Thyroid gland (tissue), 4 donors: ENCODE data around the gene TAS1R2. TPM values are rescaled to one million over a fixed set of nuclear protein-coding genes. Genes with fewer than 3 reads are reported as not detected.

Source experiments
- DNase-seq, 2 donors: peaks; one replicate each; pipeline ENCODE4 v3.0.0-alpha.2; 2019
- H3K27ac ChIP-seq, 3 donors: fragments of 200-600 bp; sonication (generic); 1 replicate in 2 of 3; 2 replicates in 1 of 3; pipeline ENCODE4 v1.5.1; 2016 to 2019; ENCODE audit warnings: mild to moderate bottlenecking in 1 of 3, moderate library complexity in 1 of 3
- H3K27me3 ChIP-seq: fragments of 200-600 bp; sonication (generic); one replicate; pipeline ENCODE4 v1.5.1; 2019
- H3K36me3 ChIP-seq, 2 donors: fragments of 200-600 bp; sonication (generic); one replicate each; pipeline ENCODE4 v1.5.1; 2016 to 2019
- H3K4me1 ChIP-seq, 2 donors: fragments of 200-600 bp; sonication (generic); one replicate each; pipeline ENCODE4 v1.5.1; 2017 to 2019
- H3K4me3 ChIP-seq, 3 donors: fragments of 200-600 bp; sonication (generic); replicated peaks in 1 of 3; 1 replicate in 2 of 3; 2 replicates in 1 of 3; pipeline ENCODE4 v1.5.1; 2016; ENCODE audit warnings: mild to moderate bottlenecking in 1 of 3
- H3K9me3 ChIP-seq: fragments of 200-600 bp; sonication (generic); one replicate; pipeline ENCODE4 v1.5.1; 2017
- POLR2A ChIP-seq, 2 donors: fragments of 450-650 bp; IDR thresholded peaks; one replicate each; pipeline ENCODE4 v1.6.1; 2017; ENCODE audit warnings: antibody characterized with exemption in 2 of 2, mild to moderate bottlenecking in 2 of 2, moderate library complexity in 1 of 2
- WGBS, 2 donors: methylation state at CpG; one replicate each; pipeline ENCODE4 v1.1.5; 2017; 5-methylcytosine and 5-hydroxymethylcytosine counted together
- intact Hi-C: fragments of 100-400 bp; cut with DNase I; formaldehyde crosslinking; loops from one replicate; pipeline ENCODE4 v1.15.1; 2023
- total RNA-seq, 4 donors: library from RNA; depleted of rRNA; stranded (reverse); fragments of >200 nt; gene quantifications; one replicate each; pipeline ENCODE4 v1.2.3, GENCODE V29; 2016
- TF ChIP-seq, protein P1 (sequence below), 6 experiments: fragments of 200-600 bp in 3 of 6; fragments of 450-650 bp in 3 of 6; sonication (generic) in 3 of 6; IDR thresholded peaks; one replicate each; pipeline ENCODE4 v1.5.1; 2016 to 2019; ENCODE audit warnings: antibody characterized with exemption in 6 of 6, mild to moderate bottlenecking in 2 of 6, inconsistent platforms in 1 of 6, moderate library complexity in 1 of 6

Gene TAS1R2
- total RNA-seq, 4 donors from 2014 or later = not detected

DNA sequence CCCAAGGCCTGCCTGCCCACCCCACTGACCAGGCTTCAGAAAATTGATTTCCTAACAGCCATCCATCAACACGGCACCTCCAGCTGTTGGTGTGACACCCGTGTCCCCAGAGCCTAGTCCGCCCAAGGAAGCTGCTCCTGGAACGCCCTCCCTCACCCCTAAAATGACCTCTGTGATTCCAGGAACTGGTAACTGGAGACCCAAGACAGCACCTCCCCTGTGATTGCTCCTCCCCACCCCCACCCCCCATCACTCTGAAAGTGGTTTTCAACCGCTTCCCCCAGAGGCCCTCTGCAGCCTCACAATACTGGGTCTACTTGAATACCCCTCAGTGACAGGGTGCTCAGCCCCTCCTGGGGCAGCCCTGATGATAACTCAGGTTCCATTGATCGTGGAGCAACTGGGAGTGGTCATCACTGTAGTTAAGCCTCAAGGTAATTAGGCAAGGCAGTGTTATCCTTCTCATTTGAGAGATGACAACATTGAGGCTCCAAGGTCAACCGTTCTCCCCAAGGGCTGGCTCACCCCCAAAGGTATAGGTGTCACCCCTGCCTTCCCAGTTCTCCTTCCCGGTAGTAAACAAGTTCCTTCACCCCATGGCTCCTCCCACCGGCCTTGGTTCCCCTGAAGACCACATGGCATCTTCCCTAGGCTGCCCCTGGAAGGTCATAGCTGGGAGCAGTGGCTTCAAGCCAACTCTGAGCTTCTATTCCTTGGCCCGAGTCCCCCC lies 52.0 kb downstream of the TAS1R2 start:
- intact Hi-C loops = no loop called here
- no peak for DNase-seq
- Histone ChIP-seq H3K4me3 (no peak overlapping the region), H3K9me3 (no peaks in the 10 kb centered on the region), H3K36me3 (no peaks in the 10 kb centered on the region), H3K27me3 (no peaks in the 10 kb centered on the region), H3K4me1 (no peaks in the 10 kb centered on the region), H3K27ac (no peak overlapping the region)
- WGBS, 2 donors = 81 to 87% methylated on average over 8 to 10 of the region's 10 CpGs
- no peak for TF ChIP-seq POLR2A (IDR thresholded peaks at IDR 0.05)
- TF ChIP-seq, protein P1, sequence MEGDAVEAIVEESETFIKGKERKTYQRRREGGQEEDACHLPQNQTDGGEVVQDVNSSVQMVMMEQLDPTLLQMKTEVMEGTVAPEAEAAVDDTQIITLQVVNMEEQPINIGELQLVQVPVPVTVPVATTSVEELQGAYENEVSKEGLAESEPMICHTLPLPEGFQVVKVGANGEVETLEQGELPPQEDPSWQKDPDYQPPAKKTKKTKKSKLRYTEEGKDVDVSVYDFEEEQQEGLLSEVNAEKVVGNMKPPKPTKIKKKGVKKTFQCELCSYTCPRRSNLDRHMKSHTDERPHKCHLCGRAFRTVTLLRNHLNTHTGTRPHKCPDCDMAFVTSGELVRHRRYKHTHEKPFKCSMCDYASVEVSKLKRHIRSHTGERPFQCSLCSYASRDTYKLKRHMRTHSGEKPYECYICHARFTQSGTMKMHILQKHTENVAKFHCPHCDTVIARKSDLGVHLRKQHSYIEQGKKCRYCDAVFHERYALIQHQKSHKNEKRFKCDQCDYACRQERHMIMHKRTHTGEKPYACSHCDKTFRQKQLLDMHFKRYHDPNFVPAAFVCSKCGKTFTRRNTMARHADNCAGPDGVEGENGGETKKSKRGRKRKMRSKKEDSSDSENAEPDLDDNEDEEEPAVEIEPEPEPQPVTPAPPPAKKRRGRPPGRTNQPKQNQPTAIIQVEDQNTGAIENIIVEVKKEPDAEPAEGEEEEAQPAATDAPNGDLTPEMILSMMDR (IDR thresholded peaks at IDR 0.05) = no peak

DNA sequence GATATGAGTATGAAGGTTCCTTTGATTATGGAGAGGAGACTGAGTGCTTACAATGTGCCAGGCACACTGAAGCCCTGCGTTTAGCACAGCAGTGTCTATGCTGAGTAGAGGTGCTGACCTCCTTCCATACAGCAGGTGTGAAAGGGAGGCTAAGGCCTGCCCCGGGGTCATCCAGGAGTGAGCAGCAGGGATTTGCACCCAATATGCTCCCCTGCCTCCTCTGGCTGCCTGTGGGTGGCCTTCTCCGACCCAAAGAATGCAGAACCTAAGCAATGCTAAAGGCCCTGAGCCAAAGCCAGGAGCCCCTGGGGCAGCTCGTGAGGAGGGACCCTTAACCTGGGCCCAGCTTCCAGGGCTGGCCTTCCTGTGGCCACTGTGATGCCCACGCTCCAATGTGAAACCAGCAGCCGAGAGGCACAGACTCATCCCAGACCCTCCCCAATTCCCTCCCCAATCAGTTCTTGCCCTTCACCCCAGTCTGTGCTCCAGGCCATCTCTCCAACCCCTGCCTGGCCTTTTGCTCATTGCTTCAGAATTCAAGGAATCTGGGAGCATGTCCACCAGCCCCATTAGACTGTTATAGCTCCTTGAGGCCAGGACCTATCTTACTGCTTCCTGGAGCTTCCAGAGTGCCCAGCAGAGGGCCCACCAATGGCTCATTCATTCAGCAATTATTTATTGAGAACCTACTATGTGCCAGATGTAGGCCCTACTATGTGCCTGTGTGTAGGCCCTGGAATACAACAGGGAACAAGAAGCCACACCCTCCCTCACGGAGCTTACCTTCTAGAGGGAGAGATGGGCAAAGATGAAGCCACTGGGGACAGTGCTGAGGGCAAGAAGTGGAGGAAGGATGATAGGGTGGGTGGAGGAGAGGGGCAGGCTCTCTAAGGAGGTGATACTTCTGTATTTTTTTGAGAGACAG lies 53.3 kb downstream of the TAS1R2 start:
- TF ChIP-seq, protein P1 (IDR thresholded peaks at IDR 0.05) = no peak
- TF ChIP-seq POLR2A (IDR thresholded peaks at IDR 0.05) = no peak
- no peak for DNase-seq
- WGBS, 2 donors = 84 to 86% methylated on average over 6 of the region's 7 CpGs
- Histone ChIP-seq H3K27me3 (no peaks in the 10 kb centered on the region), H3K9me3 (no peaks in the 10 kb centered on the region), H3K4me3 (no peak overlapping the region), H3K27ac (no peak overlapping the region), H3K4me1 (no peaks in the 10 kb centered on the region), H3K36me3 (no peaks in the 10 kb centered on the region)
- intact Hi-C loops = no loop called here

DNA sequence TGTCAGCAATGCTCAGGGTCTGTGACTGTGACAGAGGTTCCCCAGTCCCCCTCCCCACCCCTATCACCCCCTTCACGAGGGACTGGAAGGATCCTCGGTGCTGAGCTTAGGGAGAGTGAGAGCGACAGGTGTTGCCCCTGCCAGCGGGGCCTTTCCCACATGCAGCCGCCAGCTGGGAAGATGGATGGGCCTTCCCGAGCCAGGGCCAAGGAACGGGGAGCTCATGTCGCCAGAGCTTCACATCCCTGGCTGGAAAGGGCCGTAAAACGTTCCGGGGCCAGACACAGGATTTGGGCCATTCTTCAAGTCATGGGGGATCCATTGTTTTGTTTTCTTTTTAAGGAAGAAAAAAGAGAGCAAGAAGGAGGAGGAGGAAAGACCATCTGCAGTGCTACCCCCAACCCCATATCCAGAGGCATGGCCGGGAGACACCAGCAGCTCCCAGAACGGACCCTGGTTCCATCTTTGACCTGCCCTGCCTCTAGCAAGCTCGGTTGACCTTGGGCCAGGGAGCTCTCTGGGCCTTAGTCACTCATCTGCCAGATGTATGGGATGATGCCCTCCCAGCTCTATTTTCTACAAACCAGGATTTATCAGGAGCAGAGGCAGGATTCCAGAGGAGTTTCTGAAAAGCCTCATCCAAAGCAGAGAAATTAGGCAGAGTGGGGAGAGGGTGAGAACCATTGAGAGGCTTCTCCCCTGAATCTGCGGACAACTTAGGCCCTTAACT lies 54.1 kb downstream of the TAS1R2 start:
- no peak for DNase-seq
- intact Hi-C loops = no loop called here
- no peak for TF ChIP-seq POLR2A (IDR thresholded peaks at IDR 0.05)
- TF ChIP-seq, protein P1 (IDR thresholded peaks at IDR 0.05) = no peak
- Histone ChIP-seq H3K27me3 (no peaks in the 10 kb centered on the region), H3K36me3 (no peaks in the 10 kb centered on the region), H3K27ac (no peak overlapping the region), H3K4me1 (no peaks in the 10 kb centered on the region), H3K4me3 (no peak overlapping the region), H3K9me3 (no peaks in the 10 kb centered on the region)
- 73 to 80% methylated on average over 11 to 15 of the region's 15 CpGs for WGBS, 2 donors

DNA sequence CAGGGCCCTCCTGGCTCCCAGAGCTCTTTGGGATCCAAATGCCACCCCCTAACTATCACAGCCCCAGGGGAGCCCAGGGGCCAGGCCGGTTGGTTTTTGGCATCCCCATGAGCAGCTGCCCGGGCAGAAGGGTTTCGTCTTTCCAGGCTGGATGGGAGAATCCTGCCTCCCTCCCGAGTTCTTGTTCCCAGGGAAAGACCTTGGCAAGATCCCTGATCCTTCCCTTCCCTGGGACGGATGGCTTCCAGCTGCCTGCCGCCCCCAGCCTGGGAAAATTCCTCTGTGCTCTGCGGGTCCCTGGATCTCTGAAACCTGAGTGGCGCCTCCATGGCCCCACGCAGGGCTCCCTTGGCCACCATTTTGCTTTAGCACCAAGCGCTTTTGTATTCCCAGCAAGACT lies 55.6 kb downstream of the TAS1R2 start:
- H3K27ac ChIP-seq = no peak overlapping the region
- H3K9me3 ChIP-seq = no peaks in the 10 kb centered on the region
- WGBS, 2 donors = 47 to 53% methylated on average over 7 to 10 of the region's 10 CpGs
- no peaks in the 10 kb centered on the region for H3K27me3 ChIP-seq
- H3K4me1 ChIP-seq = no peaks in the 10 kb centered on the region
- intact Hi-C loops = no loop called here
- no peak for DNase-seq
- H3K36me3 ChIP-seq = no peaks in the 10 kb centered on the region
- TF ChIP-seq POLR2A (IDR thresholded peaks at IDR 0.05) = no peak
- TF ChIP-seq, protein P1 (IDR thresholded peaks at IDR 0.05) = no peak
- H3K4me3 ChIP-seq = no peak overlapping the region
